ENCODE measurements around the gene LTV1. TPM values are rescaled to one million over a fixed set of nuclear protein-coding genes. Genes with fewer than 3 reads are reported as not detected.

Gene LTV1
- 31.1 to 43.0 TPM (median 36.5 TPM) in 5 replicates for total RNA-seq (2022; extraction: Qiagen RNA extraction; ENCODE audit: low read depth)

GRCh38 chr6:143842902-143843676, at the start of gene LTV1:
TSS of gene LTV1 (plus strand) at chr6:143843338. CDS start at chr6:143843478, 140 bp downstream.

DNA sequence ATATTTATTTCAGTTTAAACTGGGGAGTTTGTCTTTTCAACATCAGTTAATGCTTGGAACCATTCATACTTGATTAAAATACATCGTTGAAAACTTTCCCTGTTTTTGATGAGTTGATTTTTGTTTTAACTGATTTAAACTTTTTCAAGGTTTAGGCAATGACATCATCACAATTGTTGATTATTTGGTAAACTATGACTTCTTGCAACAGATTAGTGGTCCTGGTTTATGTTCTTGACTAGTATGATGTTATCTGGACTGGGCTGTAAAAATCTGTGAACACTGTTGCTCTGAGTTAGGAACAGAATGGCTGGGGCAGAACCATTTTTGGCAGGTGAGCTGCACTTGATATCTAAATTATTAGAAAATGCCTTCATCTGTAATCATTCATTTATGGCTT, 21.1 kb downstream of the LTV1 start, which contains the start of gene ZC2HC1B:
Gene ZC2HC1B, plus strand, starts transcription at position 241 of the 400 bp plus-strand sequence. Its CDS starts 66 bp downstream, at position 307.

Other genes starting within 250 kb of the LTV1 start
- 3.4 to 7.0 TPM (median 4.7 TPM) in 5 replicates for gene PHACTR2, start 165.4 kb upstream of the LTV1 start, total RNA-seq (2022; extraction: Qiagen RNA extraction; ENCODE audit: low read depth)
- not detected in 5 replicates for gene ZC2HC1B, start 21.1 kb downstream of the LTV1 start, total RNA-seq (2022; extraction: Qiagen RNA extraction; ENCODE audit: low read depth)
- 6.5 to 9.9 TPM (median 6.9 TPM) in 5 replicates for gene PLAGL1, start 164.9 kb downstream of the LTV1 start, total RNA-seq (2022; extraction: Qiagen RNA extraction; ENCODE audit: low read depth)